ENCODE measurements around the gene NKAIN2.

The NKAIN2 gene

DNA sequence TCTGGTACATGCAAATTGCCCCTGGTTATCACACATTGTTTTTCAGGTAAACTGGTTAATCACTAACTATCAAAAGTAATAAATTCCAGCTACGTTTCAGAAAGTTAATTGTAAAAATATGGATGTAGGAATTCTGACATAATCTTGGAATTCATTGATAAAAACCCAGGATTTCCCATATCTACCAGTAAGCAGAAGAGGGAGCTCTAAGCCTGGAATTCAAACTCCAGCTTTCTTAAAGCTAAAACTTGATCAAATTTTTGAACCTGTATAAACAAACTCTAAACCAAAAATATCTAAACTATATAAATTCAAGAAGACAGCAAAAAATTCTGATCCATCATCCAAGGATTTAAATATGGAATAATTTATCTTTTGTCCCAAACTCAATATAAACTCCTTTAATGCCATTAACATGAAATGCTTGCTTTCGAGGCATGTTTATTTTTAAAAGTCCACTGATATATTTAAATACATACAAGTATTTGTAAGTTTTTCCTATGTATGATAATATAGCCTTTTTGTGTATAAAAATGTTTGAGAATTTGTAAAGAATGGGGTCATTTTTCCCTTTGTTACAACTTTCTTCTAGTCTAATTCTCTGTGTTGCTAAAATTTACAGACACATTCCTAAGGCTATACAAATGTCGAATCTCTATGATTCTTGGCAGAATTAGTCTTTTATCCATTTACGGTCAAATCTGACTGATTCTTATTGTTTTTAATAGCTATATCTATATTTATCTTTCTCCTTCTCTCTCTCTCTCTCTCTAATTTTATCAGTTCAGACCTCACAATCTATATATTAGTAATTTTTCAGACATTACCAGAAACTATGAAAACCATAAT is 1067.2 kb downstream of the NKAIN2 start:
- no peak for DNase-seq

DNA sequence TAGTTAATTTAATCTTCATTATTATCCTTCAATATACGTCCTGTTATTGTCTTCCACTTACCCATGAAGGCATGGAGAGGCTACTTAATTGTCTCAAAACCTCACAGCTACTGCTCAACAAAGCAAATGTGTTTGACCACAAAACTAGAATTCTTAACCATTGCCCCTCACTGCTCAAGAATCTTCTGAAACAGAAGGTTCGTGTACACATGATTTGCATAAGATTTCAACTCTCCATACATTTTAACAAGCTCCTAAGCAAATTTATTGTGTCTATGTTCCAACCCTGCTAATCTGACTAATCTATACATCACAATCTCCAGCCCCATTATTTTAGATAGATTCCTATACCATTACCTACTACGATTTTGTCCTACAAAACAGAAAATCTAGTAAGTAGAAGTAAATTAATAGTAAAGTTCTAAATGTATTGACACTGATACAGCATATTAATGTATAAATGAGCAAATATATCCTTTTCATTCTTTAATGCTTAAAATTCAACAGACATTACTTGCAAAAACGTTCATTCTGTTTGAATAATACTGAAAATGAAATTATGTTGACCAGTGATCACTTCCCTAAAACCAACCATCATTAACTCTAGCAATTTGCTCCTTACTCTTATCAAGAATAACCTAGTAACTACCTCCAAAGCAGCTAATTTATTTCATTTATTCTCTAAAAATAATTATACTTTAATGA is 1068.8 kb downstream of the NKAIN2 start:
- no peak for DNase-seq

DNA sequence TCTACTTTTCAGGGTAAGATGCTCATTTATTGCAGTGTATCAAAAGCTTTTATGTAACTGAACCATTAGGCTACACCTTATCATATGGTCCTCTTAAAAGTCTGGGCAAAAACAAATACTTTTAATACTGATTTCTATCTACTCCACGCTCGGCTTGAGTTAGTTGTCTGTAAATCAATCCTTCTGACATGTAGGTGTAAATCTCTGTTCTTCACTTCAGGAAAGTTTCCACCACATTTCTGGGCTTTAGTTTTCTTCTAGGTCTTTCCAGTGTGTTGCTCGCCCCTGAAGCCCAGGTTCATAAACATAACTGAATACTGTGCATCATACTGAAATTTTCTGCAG is 1069.4 kb downstream of the NKAIN2 start:
- DNase-seq, result no peak
